Measurements from ENCODE around the gene RBM6. TPM values are rescaled to one million over a fixed set of nuclear protein-coding genes. Genes with fewer than 3 reads are reported as not detected.

The RBM6 gene
- total RNA-seq, 1 experiment from 2014 or later = 58.3 TPM

DNA sequence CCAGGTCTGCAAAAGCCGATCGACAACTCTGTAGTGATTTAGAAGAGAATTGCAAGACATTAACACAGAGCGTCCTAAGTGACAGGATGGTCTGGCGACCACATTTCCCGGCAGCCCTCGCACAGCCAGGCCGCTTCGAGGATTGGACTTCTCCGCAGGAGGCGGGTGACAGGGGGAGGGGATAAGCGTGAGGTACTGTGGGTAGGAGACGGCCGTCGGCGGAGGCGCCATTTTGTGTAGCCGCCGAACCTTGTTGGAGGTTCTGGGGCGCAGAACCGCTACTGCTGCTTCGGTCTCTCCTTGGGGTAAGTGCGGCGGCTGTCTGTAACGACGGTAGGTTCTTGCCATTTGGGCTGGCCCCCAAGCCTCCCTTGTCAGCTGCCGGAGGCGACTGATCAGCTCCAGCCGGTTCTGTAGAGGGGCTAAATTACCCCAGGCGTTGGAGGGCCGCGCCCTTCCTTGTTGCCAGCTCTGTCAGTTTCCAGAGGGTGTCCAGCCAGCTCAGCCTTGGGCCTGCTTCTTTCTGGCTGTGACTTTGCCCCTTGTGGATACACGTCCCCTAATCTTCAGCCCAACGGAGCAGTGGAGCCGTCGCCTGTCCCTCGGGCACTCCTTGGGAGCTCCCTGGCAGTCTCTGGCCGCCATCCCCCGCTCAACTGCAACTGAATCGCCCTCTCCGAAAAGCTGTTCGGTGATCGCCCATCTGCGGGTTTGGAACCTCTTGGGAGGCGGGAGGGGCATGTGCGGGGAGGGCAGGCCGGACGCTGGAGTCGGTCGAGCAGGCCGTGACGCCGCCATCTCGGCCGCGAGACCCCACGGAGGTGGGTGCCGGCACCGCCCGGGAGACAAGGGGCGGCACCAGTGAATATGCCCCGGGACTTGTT is 149.0 kb downstream of the RBM6 start, which contains the start of gene RBM5:
Gene RBM5 (plus strand): TSS at position 195 of the 884 bp plus-strand sequence. CDS start 1,516 bp downstream, outside the sequence.
- TF ChIP-seq, protein P1, sequence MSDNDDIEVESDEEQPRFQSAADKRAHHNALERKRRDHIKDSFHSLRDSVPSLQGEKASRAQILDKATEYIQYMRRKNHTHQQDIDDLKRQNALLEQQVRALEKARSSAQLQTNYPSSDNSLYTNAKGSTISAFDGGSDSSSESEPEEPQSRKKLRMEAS (IDR thresholded peaks at IDR 0.05) = peak; percentile 41
- TF ChIP-seq EGR1 (IDR thresholded peaks at IDR 0.05; ENCODE audit: low read depth) (peak; percentile 30; the same call in 1 of the 2 replicates), POLR2AphosphoS5 (IDR thresholded peaks at IDR 0.05; ENCODE audit: low read depth, low read length) (peak; percentile 97), CEBPB (IDR thresholded peaks at IDR 0.05; ENCODE audit: low read depth) (no peak), FOSL1 (IDR thresholded peaks at IDR 0.05; ENCODE audit: low read depth) (no peak), CBX3 (IDR thresholded peaks at IDR 0.05; ENCODE audit: low read depth) (peak; percentile 73), SP1 (IDR thresholded peaks at IDR 0.05; ENCODE audit: low read depth) (peak; percentile 82), JUND (IDR thresholded peaks at IDR 0.05) (no peak), YY1 (IDR thresholded peaks at IDR 0.05; ENCODE audit: extremely low read depth, insufficient replicate concordance, low read depth, low read length) (peak; percentile 95), SIN3A (IDR thresholded peaks at IDR 0.05; ENCODE audit: low read depth) (peak; percentile 88; the same call in 1 of the 2 replicates), SRF (IDR thresholded peaks at IDR 0.05; ENCODE audit: low read depth) (no peak), EZH2 (IDR thresholded peaks at IDR 0.05) (no peak), ZFX (IDR thresholded peaks at IDR 0.05) (peak; percentile 91), RAD21 (IDR thresholded peaks at IDR 0.05; ENCODE audit: low read depth) (no peak)
- TF ChIP-seq, protein P2, sequence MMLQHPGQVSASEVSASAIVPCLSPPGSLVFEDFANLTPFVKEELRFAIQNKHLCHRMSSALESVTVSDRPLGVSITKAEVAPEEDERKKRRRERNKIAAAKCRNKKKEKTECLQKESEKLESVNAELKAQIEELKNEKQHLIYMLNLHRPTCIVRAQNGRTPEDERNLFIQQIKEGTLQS (IDR thresholded peaks at IDR 0.05) = no peak
- intact Hi-C loops (cut with micrococcal nuclease) = no loop called here
- ATAC-seq = peak; percentile 99
- RAD21 ChIA-PET (ENCODE audit: low non-redundant PET in 1 of 2, low total read pairs in 2 of 2, uncharacterized antibody in 2 of 2, unreplicated experiment in 2 of 2) = no interaction called here
- H4K20me1 ChIP-seq (ENCODE audit: insufficient read depth) = no peaks in the 10 kb centered on the region
- peaks cover 47% of the 10 kb centered on the region for H3K79me2 ChIP-seq (ENCODE audit: insufficient read depth, low read length)
- POLR2A ChIA-PET = no interaction called here
- H2AFZ ChIP-seq (ENCODE audit: low read depth, low read length, poor library complexity, severe bottlenecking) = peak within 1 kb of the TSS; percentile 77
- no peaks in the 10 kb centered on the region for H3K27me3 ChIP-seq (ENCODE audit: insufficient read depth, low read length)
- CTCF ChIA-PET = no interaction called here
- H3K9me2 ChIP-seq (ENCODE audit: insufficient read depth) = no peaks in the 10 kb centered on the region
- DNase-seq (ENCODE audit: low read depth, low spot score) = peak; percentile 85
- H3K4me2 ChIP-seq (ENCODE audit: low read length) = peak within 1 kb of the TSS; percentile 79
- BruUV-seq (replicated peaks) = no TSS peak
- H3K36me3 ChIP-seq (ENCODE audit: control insufficient read depth in 1 of 2, insufficient read depth in 2 of 2, low read length in 2 of 2) = peaks cover 27 to 32% of the 10 kb centered on the region in 2 experiments; a peak in 3 of 4 replicates
- H3K4me3 ChIP-seq (replicated peaks in 1 of 2; ENCODE audit: low read depth in 1 of 2, low read length in 2 of 2) = peak within 1 kb of the TSS; percentile 92 to 99
- H3K9me3 ChIP-seq (ENCODE audit: control insufficient read depth in 1 of 2, insufficient read depth in 1 of 2, low read depth in 1 of 2, low read length in 2 of 2) = no peaks in the 10 kb centered on the region
- H3K4me1 ChIP-seq (ENCODE audit: control insufficient read depth in 1 of 2, insufficient read depth in 2 of 2, low read length in 2 of 2) = peaks cover 6 to 15% of the 10 kb centered on the region in 2 experiments
- peak within 1 kb of the TSS; percentile 86 for H3K27ac ChIP-seq (ENCODE audit: low read depth, low read length)
- peak within 1 kb of the TSS; percentile 96 for H3K9ac ChIP-seq (ENCODE audit: low read length)
